SH-SY5Y (cell line): ENCODE results near the gene PDE4C.

Experiments used
- GATA2 ChIP-seq: IDR thresholded peaks from 2 replicates; pipeline ENCODE4 v1.6.1; 2011; ENCODE audit warnings: mild to moderate bottlenecking, low read depth, low read length
- GATA3 ChIP-seq: IDR thresholded peaks from 2 replicates; pipeline ENCODE4 v1.6.1; 2011; ENCODE audit warnings: low read depth, mild to moderate bottlenecking, low read length, moderate library complexity

DNA sequence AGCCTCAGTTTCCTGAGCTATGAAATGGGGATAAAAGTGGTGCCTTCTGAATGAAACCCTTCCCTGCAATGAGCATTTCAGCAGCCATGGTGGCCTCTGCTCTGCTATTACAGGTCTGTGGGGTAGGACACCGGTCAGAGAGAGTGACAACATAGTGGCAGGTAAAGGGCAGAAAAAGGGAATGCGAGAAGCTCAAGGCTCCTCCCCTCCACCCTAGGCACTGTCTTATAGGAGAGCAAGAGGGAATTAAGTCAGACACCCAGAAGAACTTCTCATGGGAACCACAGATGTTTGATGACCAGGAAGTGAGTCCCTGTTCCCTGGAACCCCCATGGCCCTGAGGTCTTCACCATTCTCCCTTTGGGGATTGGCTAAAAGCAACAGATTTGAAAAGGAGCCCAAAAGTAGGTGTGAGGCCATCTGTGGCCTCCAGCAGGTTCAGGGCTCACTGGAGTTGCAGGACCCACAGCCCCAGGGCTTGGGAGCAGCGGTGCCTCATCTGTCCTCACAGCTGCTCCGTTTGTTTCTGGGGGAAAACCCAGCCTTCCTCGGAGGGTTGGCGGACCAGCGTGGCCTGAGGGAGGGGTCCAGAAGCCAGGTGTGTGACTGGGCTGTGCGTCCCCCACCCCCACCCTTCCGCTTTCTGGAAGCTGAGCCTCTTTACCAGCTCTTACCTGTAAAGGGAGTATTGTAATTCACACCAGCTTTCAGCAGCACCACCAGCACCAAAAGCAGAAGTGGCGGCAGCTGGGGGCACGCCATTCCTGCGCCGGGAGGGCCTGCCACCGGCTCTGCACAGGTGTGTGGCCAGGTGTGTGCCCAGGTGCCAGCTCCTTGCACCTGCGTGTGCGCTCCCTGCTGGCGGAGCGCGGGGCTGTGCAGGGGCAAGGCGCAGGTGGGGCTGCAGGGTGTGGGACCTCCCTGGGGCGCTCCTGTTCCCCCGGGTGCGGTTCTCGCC lies 28.6 kb upstream of the PDE4C start:
- TF ChIP-seq GATA2 (no peak), GATA3 (no peak)
